ENCODE measurements around the gene GK2. TPM values are rescaled to one million over a fixed set of nuclear protein-coding genes. Genes with fewer than 3 reads are reported as not detected.

GK2 gene
- total RNA-seq, 1 donor from 2014 or later: not detected

GRCh38 chr4:79395841-79396240, 12.2 kb downstream of the GK2 start:
- Histone ChIP-seq H2AFZ (replicated peaks) (no peak overlapping the region), H3K79me2 (ENCODE audit: low read depth) (no peaks in the 10 kb centered on the region), H3K4me1 (peaks cover 10% of the 10 kb centered on the region), H3K9ac (no peak overlapping the region), H3K36me3 (no peaks in the 10 kb centered on the region), H3K4me3 (no peak overlapping the region), H3F3A (ENCODE audit: low read depth) (peaks cover 8% of the 10 kb centered on the region), H4K20me1 (ENCODE audit: low read depth) (no peaks in the 10 kb centered on the region), H3K27ac (no peak overlapping the region), H3K9me3 (ENCODE audit: low read depth) (no peaks in the 10 kb centered on the region), H3K4me2 (no peak overlapping the region), H3K27me3 (no peaks in the 10 kb centered on the region)
- Mint-ChIP-seq H3K36me3 (no peaks in the 10 kb centered on the region), H3K4me3 (no peak overlapping the region), H3K4me1 (peaks cover 5% of the 10 kb centered on the region), H3K27ac (no peak overlapping the region), H3K9me3 (no peaks in the 10 kb centered on the region), H3K27me3 (ENCODE audit: insufficient read depth, low read depth) (no peaks in the 10 kb centered on the region)
- DNase-seq (ENCODE audit: low spot score): no peak
- TF ChIP-seq EZH2phosphoT487 (IDR thresholded peaks at IDR 0.05) (no peak), EZH2 (IDR thresholded peaks at IDR 0.05) (no peak)
- TF ChIP-seq, protein P1, sequence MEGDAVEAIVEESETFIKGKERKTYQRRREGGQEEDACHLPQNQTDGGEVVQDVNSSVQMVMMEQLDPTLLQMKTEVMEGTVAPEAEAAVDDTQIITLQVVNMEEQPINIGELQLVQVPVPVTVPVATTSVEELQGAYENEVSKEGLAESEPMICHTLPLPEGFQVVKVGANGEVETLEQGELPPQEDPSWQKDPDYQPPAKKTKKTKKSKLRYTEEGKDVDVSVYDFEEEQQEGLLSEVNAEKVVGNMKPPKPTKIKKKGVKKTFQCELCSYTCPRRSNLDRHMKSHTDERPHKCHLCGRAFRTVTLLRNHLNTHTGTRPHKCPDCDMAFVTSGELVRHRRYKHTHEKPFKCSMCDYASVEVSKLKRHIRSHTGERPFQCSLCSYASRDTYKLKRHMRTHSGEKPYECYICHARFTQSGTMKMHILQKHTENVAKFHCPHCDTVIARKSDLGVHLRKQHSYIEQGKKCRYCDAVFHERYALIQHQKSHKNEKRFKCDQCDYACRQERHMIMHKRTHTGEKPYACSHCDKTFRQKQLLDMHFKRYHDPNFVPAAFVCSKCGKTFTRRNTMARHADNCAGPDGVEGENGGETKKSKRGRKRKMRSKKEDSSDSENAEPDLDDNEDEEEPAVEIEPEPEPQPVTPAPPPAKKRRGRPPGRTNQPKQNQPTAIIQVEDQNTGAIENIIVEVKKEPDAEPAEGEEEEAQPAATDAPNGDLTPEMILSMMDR (IDR thresholded peaks at IDR 0.05): no peak

DNA sequence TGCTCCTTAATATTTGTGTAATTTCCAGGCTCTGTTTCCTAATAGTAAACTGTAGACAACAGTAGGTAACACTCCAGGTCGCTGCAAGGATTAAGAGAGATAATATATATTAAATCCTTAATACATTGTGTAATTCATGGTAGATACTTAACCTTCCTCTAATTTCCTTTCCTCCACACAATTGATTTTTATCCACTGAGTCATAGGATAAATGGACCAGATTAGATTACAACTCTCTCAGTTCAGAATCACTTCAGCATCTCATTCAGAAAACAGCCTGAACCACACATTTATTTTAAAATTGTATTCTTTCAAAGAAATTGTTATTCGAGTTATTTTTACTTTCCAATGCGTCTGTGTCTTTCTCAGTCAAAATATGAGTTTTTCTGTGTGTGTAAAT, 17.1 kb downstream of the GK2 start:
- Histone ChIP-seq H3K27ac (no peak overlapping the region), H3F3A (ENCODE audit: low read depth) (no peaks in the 10 kb centered on the region), H3K79me2 (ENCODE audit: low read depth) (no peaks in the 10 kb centered on the region), H3K9ac (no peak overlapping the region), H3K4me2 (no peak overlapping the region), H2AFZ (replicated peaks) (peak overlapping the region; percentile 48), H4K20me1 (ENCODE audit: low read depth) (no peaks in the 10 kb centered on the region), H3K27me3 (no peaks in the 10 kb centered on the region), H3K9me3 (ENCODE audit: low read depth) (no peaks in the 10 kb centered on the region), H3K4me1 (no peaks in the 10 kb centered on the region), H3K4me3 (no peak overlapping the region), H3K36me3 (no peaks in the 10 kb centered on the region)
- DNase-seq (ENCODE audit: low spot score): no peak
- Mint-ChIP-seq H3K36me3 (no peaks in the 10 kb centered on the region), H3K9me3 (no peaks in the 10 kb centered on the region), H3K4me3 (no peak overlapping the region), H3K27ac (no peak overlapping the region), H3K4me1 (no peaks in the 10 kb centered on the region), H3K27me3 (ENCODE audit: insufficient read depth, low read depth) (no peaks in the 10 kb centered on the region)
- no peak for TF ChIP-seq EZH2 (IDR thresholded peaks at IDR 0.05)
- TF ChIP-seq EZH2phosphoT487 (IDR thresholded peaks at IDR 0.05): no peak
- TF ChIP-seq, protein P1 (IDR thresholded peaks at IDR 0.05): no peak

GRCh38 chr4:79385641-79386040, 22.4 kb downstream of the GK2 start:
- Histone ChIP-seq H2AFZ (replicated peaks) (no peak overlapping the region), H3K36me3 (no peaks in the 10 kb centered on the region), H3K4me1 (no peaks in the 10 kb centered on the region), H4K20me1 (ENCODE audit: low read depth) (no peaks in the 10 kb centered on the region), H3K79me2 (ENCODE audit: low read depth) (no peaks in the 10 kb centered on the region), H3K27me3 (no peaks in the 10 kb centered on the region), H3K9me3 (ENCODE audit: low read depth) (no peaks in the 10 kb centered on the region), H3K4me3 (no peak overlapping the region), H3K4me2 (no peak overlapping the region), H3K27ac (no peak overlapping the region), H3K9ac (no peak overlapping the region), H3F3A (ENCODE audit: low read depth) (no peaks in the 10 kb centered on the region)
- TF ChIP-seq, protein P1 (IDR thresholded peaks at IDR 0.05): no peak
- TF ChIP-seq EZH2 (IDR thresholded peaks at IDR 0.05): no peak
- TF ChIP-seq EZH2phosphoT487 (IDR thresholded peaks at IDR 0.05): no peak
- Mint-ChIP-seq H3K4me1 (no peaks in the 10 kb centered on the region), H3K27me3 (ENCODE audit: insufficient read depth, low read depth) (no peaks in the 10 kb centered on the region), H3K4me3 (no peak overlapping the region), H3K9me3 (no peaks in the 10 kb centered on the region), H3K36me3 (no peaks in the 10 kb centered on the region), H3K27ac (no peak overlapping the region)
- no peak for DNase-seq (ENCODE audit: low spot score)
